NOMO-1 treated with dmso at 0.1 percent for 144 hours (cell line): Measurements from ENCODE around the gene ZMYND15.
"Not testable (repeated sequence)": the region's sequence is repeated elsewhere in the genome, so short reads cannot be mapped to it uniquely, and the experiment has no call there.

Experiments
- DNase-seq: peaks from one replicate; lab custom pipeline; 2025; ENCODE audit not compliant: unreplicated experiment; lab: John Stamatoyannopoulos, UW

Gene ZMYND15

DNA sequence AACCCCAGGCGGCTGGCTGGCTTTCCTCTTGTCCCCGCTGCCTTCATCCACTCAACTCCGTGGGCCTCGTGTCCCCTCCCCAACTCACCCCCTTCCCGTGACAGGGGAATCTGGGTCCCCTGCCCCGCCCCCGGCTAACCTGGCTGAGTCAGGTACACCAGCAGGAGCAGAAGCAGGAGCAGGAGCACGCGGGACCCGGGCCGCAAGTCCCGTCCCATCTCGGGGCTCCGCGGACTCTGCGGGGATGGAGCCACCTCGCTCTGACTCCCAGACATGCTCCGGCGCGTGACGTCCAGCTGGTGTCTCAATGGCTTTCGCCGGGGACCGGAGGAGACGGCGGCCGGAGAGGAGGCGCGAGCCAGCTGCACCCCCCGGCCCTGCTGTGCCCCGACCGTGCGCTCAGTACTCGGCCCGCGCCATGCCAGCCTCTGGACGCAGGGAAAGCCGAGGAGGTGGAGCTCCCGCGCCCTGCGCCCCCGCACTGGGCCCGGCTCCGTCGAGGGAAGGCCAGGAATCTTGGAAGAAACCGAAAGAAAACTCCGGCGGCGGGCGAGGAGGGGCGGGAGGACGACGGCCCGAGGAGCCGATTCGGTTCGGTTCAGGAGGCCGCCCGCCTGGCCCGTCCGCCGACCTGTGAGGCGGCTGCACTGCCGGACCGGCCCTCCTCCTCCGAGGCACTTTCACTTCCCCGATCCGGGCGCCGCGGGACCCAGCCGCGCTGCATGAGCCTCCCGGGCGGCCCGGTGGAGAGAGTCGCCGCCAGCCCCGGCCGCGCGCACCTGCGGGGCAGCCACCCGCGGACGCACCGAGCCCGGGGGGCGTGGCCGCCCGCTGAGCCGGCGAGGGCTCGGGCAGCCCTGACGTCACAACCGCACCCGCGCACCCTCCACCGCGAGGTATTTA, at the start of gene ZMYND15, which contains the start of gene CXCL16:
ZMYND15 (plus strand) TSS at position 712 of the 903 bp plus-strand sequence. CDS start 716 bp downstream, outside the sequence.
CXCL16 (minus strand) TSS at position 807 of the 903 bp plus-strand sequence; CDS start at position 218, 589 bp downstream.
- peak; percentile 37 for DNase-seq

DNA sequence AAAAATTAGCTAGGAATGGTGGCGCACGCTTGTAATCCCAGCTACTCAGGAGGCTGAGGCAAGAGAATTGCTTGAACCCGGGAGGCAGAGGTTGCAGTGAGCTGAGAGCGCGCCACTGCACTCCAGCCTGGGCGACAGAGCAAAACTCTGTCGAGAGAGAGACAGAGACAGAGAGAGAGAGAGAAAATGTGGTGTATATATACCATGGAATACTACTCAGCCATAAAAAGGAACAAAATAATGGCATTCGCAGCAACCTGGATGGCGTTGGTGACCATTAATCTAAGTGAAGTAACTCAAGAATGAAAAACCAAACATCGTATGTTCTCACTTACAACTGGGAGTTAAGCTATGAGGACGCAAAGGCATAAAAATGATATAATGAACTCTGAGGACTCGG, 49.8 kb upstream of the ZMYND15 start:
- DNase-seq = not testable (repeated sequence)

GRCh38 chr17:4690745-4691144, 48.9 kb upstream of the ZMYND15 start:
- DNase-seq = no peak

- DNase-seq = no peak
Observed at GRCh38 chr17:4691686-4692085, 47.9 kb upstream of the ZMYND15 start.

DNA sequence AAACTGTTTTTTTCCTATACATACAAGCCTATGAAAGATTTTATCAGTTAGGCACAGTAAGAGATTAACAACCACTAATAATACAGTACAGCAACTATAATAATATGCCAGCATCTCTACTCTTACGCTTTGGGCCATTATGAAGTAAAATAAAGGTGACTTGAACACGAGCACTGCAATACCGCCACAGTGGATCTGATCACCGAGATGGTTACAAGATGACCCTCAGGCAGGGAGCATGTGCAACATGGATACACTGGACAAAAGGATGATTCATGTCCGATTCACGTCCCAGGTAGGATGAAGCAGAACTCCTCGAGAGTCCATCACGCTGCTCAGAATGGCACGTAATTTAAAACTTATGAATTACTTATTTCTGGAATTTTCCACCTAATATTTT, 46.2 kb upstream of the ZMYND15 start:
- no peak for DNase-seq

GRCh38 chr17:4696437-4696805, 43.2 kb upstream of the ZMYND15 start:
- DNase-seq = no peak

DNA sequence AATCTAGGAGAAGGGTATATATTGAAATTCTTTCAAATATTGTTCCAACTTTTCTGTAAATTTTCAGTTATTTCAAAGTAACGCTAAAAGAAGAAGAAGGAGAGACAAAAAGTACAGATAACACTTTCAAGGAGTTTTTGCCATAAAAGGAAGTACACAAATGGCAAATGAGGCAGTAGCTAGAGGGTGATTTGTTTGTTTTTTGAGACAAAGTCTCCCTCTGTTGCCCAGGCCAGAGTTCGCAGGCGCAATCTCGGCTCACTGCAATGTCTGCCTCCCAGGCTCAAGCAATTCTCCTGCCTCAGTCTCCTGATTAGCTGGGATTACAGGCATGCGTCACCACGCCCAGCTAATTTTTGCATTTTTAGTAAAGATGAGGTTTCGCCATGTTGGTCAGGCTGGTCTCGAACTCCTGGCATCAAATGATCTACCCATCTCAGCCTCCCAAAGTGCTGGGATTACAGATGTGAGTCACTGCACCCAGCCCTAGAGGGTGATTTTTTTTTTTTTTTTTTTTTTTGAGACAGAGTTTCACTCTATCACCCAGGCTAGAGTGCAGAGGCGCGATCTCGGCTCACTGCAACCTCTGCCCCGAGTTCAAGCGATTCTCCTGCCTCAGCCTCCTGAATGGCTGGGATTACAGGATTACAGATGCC, 40.1 kb upstream of the ZMYND15 start:
- not testable (repeated sequence) for DNase-seq

- DNase-seq = no peak
Observed at GRCh38 chr17:4701116-4701515, 38.5 kb upstream of the ZMYND15 start.

DNA sequence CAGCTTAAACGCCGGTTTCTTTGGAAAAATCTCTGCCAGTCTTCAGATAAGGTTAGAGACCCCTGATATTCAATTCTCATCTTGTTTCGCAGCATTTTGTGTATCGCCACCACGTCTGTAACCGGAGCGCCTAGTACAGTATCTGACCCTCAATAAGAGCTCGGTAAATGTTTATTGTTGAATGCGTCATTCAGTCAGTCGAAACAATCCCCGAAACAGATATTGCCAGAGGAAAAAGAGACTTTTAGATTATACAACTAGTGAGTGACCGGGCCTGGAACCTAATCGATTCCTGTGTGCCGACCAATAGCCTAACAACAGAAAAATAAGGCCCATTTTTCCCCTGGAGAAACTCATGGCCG, 36.3 kb upstream of the ZMYND15 start:
- DNase-seq = no peak

GRCh38 chr17:4704574-4704907, 35.1 kb upstream of the ZMYND15 start:
- not testable (repeated sequence) for DNase-seq

DNA sequence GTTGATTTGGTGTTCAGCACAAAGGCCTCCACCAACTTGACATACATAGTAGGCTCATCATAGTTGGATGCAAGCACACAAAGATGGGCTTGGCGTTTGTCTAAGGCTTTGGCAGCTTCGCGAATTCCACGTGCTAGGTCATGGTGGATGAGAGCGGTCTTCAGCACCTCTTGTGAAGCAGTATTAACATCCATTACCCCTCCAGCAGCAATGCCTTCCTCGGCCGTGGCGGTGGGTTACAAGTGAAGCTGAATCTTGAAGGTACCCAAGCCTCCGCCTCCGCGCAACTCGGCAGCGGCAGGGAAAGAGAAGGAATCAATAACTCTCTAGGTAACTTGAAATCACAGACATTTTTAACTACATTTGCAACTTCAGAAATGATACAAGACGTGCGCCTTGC, 34.6 kb upstream of the ZMYND15 start:
- no peak for DNase-seq

DNA sequence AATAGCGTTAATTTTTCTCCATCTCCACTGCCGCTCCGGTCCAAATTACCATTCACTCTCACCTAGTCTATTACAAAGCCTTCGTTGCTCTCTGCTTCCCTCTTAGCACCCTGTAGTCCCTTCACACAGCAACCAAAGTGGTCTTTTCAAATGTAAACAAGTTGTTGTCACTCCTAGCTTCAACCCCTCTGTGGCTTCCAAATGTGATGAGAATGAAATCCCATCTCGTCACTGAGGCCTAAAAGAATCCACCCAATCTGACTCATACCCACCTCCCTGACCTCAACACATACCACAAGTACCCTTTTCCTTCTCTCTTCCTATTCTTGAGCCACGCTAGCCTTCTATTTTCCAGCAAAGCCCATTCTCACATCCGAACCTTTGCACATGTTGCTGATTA, 33.5 kb upstream of the ZMYND15 start:
- DNase-seq = no peak

DNA sequence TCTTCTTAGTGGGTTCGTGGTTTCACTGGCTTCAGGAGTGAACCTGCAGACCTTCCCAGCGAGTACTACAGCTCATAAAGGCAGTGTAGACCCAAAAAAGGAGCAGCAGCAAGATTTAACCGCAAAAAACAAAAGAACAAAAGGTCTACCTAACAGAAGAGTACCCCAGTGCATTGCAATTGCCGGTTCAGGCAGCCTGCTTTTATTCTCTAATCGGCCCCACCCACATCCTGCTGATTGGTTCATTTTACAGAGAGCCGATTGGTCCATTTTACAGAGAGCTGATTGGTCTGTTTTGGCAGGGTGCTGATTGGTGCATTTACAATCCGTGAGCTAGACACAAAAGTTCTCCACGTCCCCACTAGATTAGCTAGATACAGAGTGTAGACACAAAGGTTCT, 31.2 kb upstream of the ZMYND15 start:
- no peak for DNase-seq

DNA sequence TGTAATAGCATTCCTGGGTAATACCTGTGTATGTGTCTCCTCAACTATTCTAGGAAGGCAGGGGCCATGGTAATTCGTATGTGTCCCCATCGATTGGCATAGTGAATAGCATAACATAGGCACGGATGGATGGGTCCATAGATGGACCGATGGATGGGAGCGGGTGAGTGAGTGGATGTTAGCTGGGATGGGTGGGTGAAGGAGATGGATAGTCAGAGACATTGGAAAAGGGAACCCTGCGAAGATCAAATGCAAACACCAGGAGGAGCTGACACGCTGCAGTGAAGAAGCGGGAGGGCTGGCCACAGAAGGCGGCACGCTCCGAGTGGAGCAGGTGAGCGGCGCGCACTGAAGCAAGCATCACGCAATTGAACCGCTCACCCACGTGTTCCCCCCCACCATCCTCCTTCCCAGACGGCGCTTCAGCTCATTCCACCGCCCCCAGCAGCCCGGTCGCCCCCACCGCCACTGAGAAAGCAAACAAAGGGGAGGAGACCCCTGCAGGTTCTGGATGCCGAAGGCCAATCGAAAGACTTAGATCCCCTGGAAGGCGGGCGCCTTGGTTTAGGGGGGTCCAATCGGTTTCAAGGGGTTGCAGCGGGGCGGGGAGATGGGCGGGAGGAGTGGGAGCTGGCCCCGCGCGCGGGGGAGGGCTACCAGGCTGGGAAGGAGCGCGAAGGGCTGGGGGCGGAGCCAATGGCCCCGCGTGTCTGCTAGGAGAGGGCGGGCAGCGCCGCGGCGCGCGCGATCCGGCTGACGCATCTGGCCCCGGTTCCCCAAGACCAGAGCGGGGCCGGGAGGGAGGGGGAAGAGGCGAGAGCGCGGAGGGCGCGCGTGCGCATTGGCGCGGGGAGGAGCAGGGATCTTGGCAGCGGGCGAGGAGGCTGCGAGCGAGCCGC, 29.6 kb upstream of the ZMYND15 start, which contains the start of gene ARRB2:
ARRB2 (plus strand) TSS at position 839 of the 899 bp plus-strand sequence. CDS start 90 bp downstream, outside the sequence.
- DNase-seq = peak; percentile 96

DNA sequence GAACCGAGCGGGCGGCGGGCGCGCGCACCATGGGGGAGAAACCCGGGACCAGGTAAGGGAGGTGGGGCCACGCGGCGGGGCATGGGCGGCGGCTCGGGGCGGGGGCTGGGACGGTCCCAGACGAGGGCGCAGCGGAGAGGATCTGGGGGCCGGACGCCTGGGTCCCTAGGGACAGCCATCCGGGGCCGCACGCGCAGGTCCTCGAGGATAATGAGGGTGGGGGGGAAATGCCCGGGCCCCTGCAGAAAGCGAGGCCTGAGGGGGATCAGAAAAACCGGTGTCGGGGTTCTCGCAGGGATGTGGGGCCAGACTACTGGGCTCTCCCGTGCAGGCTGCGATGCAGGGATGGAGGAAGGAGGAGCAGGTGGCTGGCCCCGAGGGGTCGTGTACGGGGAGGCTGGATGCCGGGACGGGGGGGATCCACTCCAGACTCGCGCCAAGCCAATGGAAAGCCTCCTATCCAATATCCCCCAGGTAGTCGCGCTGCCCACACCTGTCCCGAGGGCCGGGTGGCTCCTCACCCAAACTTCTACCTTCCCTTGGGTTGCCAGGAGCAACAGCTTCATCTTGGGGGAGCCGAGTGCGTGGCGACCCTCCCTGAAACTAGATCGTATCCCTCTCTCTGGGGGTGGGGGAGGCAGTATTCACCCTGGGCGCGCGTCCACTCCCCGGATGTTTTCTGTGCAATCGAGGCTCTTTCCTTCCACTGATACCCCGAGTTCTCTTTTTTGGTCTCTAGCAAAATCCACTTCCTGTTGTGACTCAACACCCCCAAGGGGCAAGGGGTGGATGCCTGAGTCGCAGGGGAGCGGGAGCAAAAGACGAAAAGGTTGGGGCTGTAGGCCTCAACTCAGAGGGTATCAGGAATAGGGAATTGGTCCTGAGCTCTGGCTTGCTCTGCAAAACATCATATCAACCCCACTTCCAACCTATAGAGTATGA, 28.7 kb upstream of the ZMYND15 start:
- peak; percentile 62 for DNase-seq

GRCh38 chr17:4711661-4712181, 27.9 kb upstream of the ZMYND15 start:
- DNase-seq = peak; percentile 62

GRCh38 chr17:4712526-4712925, 27.1 kb upstream of the ZMYND15 start:
- DNase-seq = no peak

GRCh38 chr17:4714340-4715062, 25.1 kb upstream of the ZMYND15 start:
- DNase-seq = not testable (repeated sequence)

DNA sequence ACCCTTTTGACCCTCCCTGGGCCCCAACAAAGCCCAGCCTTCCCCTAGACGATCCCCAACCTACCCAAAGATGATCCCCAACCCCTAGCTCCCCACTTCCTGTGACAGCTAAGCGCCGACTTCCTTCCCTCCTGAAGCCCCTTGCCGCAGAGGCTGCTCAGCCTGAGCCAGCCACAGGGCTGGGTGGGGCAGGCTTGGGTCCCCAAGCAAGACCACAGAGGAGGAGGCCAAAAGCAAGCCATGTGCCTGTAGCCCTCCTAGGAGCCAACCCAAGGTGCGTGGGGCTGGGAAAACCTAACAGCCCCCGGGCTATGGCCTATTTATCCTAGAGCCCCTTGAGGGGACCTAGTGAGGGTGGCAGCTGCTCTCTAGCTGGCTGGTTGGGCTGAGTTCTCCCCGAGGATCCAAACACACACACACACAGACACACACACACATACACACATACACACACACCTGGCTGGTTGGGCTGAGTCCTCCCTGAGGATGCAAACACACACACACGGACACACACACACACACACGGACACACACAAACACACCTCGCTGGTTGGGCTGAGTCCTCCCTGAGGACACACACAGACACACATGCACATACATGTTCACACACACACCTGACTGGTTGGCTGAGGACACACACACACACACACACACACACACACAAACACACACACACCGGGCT, 24.4 kb upstream of the ZMYND15 start:
- no peak for DNase-seq
